B cell (primary cell): ENCODE data around the gene BUB1B. TPM values are rescaled to one million over a fixed set of nuclear protein-coding genes. Genes with fewer than 3 reads are reported as not detected.

ENCODE experiments used
- ATAC-seq: fragments of 200-7000 bp; cut with Tn5 transposase; one replicate; pipeline ENCODE4 v1.10.0; 2021; ENCODE audit warnings: low read depth, mild to moderate bottlenecking, moderate number of reproducible peaks, moderate library complexity
- CTCF ChIA-PET: fragments of 350-600 bp; sonication (Branson Sonifier 250); formaldehyde crosslinking; loops from one replicate; lab custom pipeline; 2021; ENCODE audit warnings: antibody characterized with exemption, inconsistent platforms; lab: Charles Lee
- POLR2A ChIA-PET: fragments of 350-600 bp; sonication (Branson Sonifier 250); formaldehyde crosslinking; loops from one replicate; lab custom pipeline; 2021; ENCODE audit warnings: antibody characterized with exemption; lab: Charles Lee
- DNase-seq: peaks from one replicate; pipeline ENCODE4 v3.0.0; 2013
- H2AFZ ChIP-seq: 2 replicates; pipeline ENCODE4 v1.6.1; 2012; ENCODE audit warnings: mild to moderate bottlenecking, low read depth, low read length; ENCODE audit not compliant: insufficient read depth, poor library complexity, severe bottlenecking
- H3K27ac ChIP-seq, 2 donors: 1 replicate in 1 of 2; 2 replicates in 1 of 2; pipeline ENCODE4 v1.5.1; 2012 to 2013; ENCODE audit warnings: low read length in 2 of 2, mild to moderate bottlenecking in 2 of 2, moderate library complexity in 1 of 2
- H3K27me3 ChIP-seq, 4 experiments: fragments of 200-600 bp in 1 of 4; sonication (generic) in 1 of 4; replicated peaks in 1 of 4; 1 replicate in 2 of 4; 2 replicates in 2 of 4; pipeline versions ENCODE4 v1.6.1 to v1.7.0; 2013 to 2016; ENCODE audit warnings: low read length in 3 of 4, mild to moderate bottlenecking in 2 of 4, mixed read lengths in 1 of 4, moderate library complexity in 1 of 4; ENCODE audit not compliant: insufficient read depth in 4 of 4, control insufficient read depth in 3 of 4; ENCODE audit errors: control extremely low read depth in 1 of 4
- H3K36me3 ChIP-seq, 2 experiments: replicated peaks in 1 of 2; 1 replicate in 1 of 2; 2 replicates in 1 of 2; pipeline versions ENCODE4 v1.6.1 to v1.7.1; 2013; ENCODE audit warnings: low read length in 1 of 2; ENCODE audit not compliant: insufficient read depth in 2 of 2, control insufficient read depth in 1 of 2; ENCODE audit errors: control extremely low read depth in 1 of 2, extremely low read depth in 1 of 2
- H3K4me1 ChIP-seq, 2 donors: fragments of 200-600 bp in 1 of 2; sonication (generic) in 1 of 2; 1 replicate in 1 of 2; 2 replicates in 1 of 2; pipeline versions ENCODE4 v1.5.1 to v1.6.1; 2013 to 2017; ENCODE audit warnings: low read length in 2 of 2; ENCODE audit not compliant: control insufficient read depth in 2 of 2, insufficient read depth in 2 of 2
- H3K4me2 ChIP-seq: replicated peaks from 2 replicates; pipeline ENCODE3; 2012; ENCODE audit warnings: mild to moderate bottlenecking, low read depth, low read length; ENCODE audit not compliant: poor library complexity, severe bottlenecking
- H3K4me3 ChIP-seq, 5 experiments: fragments of 200-600 bp in 1 of 5; sonication (generic) in 1 of 5; 1 replicate in 3 of 5; 2 replicates in 2 of 5; pipeline versions ENCODE4 v1.5.1 to v1.7.0; 2011 to 2016; ENCODE audit warnings: low read length in 4 of 5, mild to moderate bottlenecking in 4 of 5, low read depth in 2 of 5, control low read depth in 1 of 5, moderate library complexity in 1 of 5; ENCODE audit not compliant: insufficient read depth in 1 of 5; ENCODE audit errors: control extremely low read depth in 1 of 5, extremely low read depth in 1 of 5
- H3K79me2 ChIP-seq: fragments of 200-600 bp; sonication (generic); one replicate; pipeline ENCODE4 v1.6.0; 2016; ENCODE audit warnings: low read length; ENCODE audit not compliant: control insufficient read depth, insufficient read depth
- H3K9ac ChIP-seq: fragments of 200-600 bp; sonication (generic); 2 replicates; pipeline ENCODE4 v1.6.1; 2017; ENCODE audit warnings: mild to moderate bottlenecking, low read length, moderate library complexity
- H3K9me3 ChIP-seq, 3 donors: one replicate each; pipeline versions ENCODE4 v1.6.1 to v1.7.1; 2013; ENCODE audit warnings: low read length in 2 of 3; ENCODE audit not compliant: control insufficient read depth in 2 of 3, insufficient read depth in 1 of 3; ENCODE audit errors: control extremely low read depth in 1 of 3
- H4K20me1 ChIP-seq: 2 replicates; pipeline ENCODE4 v1.6.0; 2012; ENCODE audit warnings: mild to moderate bottlenecking, low read length; ENCODE audit not compliant: insufficient read depth, control insufficient read depth, poor library complexity, severe bottlenecking
- H3K27ac Mint-ChIP-seq: one replicate; pipeline ENCODE4 v1.8.0; 2021; ENCODE audit warnings: mixed read lengths
- H3K27me3 Mint-ChIP-seq: one replicate; pipeline ENCODE4 v1.8.0; 2021; ENCODE audit warnings: mixed read lengths
- H3K4me1 Mint-ChIP-seq: one replicate; pipeline ENCODE4 v1.8.0; 2021; ENCODE audit warnings: mixed read lengths
- H3K4me3 Mint-ChIP-seq: one replicate; pipeline ENCODE4 v1.8.0; 2021; ENCODE audit warnings: mixed read lengths
- H3K9me3 Mint-ChIP-seq: one replicate; pipeline ENCODE4 v1.8.0; 2022; ENCODE audit warnings: mixed read lengths; ENCODE audit not compliant: insufficient read depth
- CTCF ChIP-seq: fragments of 200-600 bp; IDR thresholded peaks from one replicate; pipeline ENCODE4 v1.8.0; 2022; ENCODE audit warnings: antibody characterized with exemption, mild to moderate bottlenecking
- EZH2 ChIP-seq: IDR thresholded peaks from 2 replicates; pipeline ENCODE4 v1.6.1; 2012; ENCODE audit warnings: borderline replicate concordance, low read depth, mild to moderate bottlenecking, moderate library complexity, low read length; ENCODE audit not compliant: insufficient read depth, poor library complexity, severe bottlenecking
- WGBS: methylation state at CpG from one replicate; pipeline ENCODE4 v1.1.5; 2013; ENCODE audit warnings: missing lambda C conversion rate; ENCODE audit not compliant: insufficient coverage; 5-methylcytosine and 5-hydroxymethylcytosine counted together
- intact Hi-C: fragments of 100-400 bp; cut with micrococcal nuclease; formaldehyde crosslinking; loops from one replicate; pipeline ENCODE4 v1.10.0; 2022
- polyA plus RNA-seq: library from polyadenylated mRNA; depleted of rRNA; stranded (reverse); fragments of >200 nt; gene quantifications from 2 replicates; pipeline ENCODE4 v1.2.3, GENCODE V29; 2012
- total RNA-seq, 2 donors: library from RNA; stranded (reverse); fragments of 120-200 nt in 1 of 2; gene quantifications; 1 replicate in 1 of 2; 2 replicates in 1 of 2; pipeline versions ENCODE4 v1.2.3 to v1.2.4, GENCODE V29; 2013 to 2022

BUB1B gene
- total and polyA plus RNA-seq, 2 donors (not counting 1 experiment from before 2014, with no cell fraction given), result 0.70 to 4.4 TPM

GRCh38 chr15:40264321-40265153, 103.7 kb downstream of the BUB1B start:
- 93% methylated on average over 13 of the region's 16 CpGs for WGBS
- Mint-ChIP-seq H3K27ac (no peak overlapping the region), H3K4me3 (no peak overlapping the region), H3K4me1 (no peaks in the 10 kb centered on the region), H3K9me3 (no peaks in the 10 kb centered on the region), H3K27me3 (no peaks in the 10 kb centered on the region)
- H3K36me3 ChIP-seq, result no peaks in the 10 kb centered on the region
- ChIA-PET POLR2A (no interaction called here), CTCF (interaction anchor here (0.8 to 5.4 kb wide), 6 partner anchors 9 to 73 kb away, joined by 3 to 31 read pairs (median 4); no protein-coding TSS in a partner anchor)
- no peak overlapping the region for H3K4me2 ChIP-seq
- no peaks in the 10 kb centered on the region for H3K27me3 ChIP-seq
- H3K9me3 ChIP-seq, result no peaks in the 10 kb centered on the region
- ATAC-seq (no peak), DNase-seq (no peak)
- no peaks in the 10 kb centered on the region for H3K4me1 ChIP-seq
- no peak overlapping the region for H3K9ac ChIP-seq
- H2AFZ ChIP-seq, result no peak overlapping the region
- H3K27ac ChIP-seq, result no peak overlapping the region
- intact Hi-C loops, result no loop called here
- H3K79me2 ChIP-seq, result no peaks in the 10 kb centered on the region
- no peaks in the 10 kb centered on the region for H4K20me1 ChIP-seq
- no peak for TF ChIP-seq CTCF
- TF ChIP-seq EZH2, result no peak
- H3K4me3 ChIP-seq, result no peak overlapping the region

- Mint-ChIP-seq H3K4me3 (no peak overlapping the region), H3K4me1 (no peaks in the 10 kb centered on the region), H3K27ac (no peak overlapping the region), H3K27me3 (no peaks in the 10 kb centered on the region), H3K9me3 (no peaks in the 10 kb centered on the region)
- ATAC-seq, result no peak
- Histone ChIP-seq H3K27me3 (no peaks in the 10 kb centered on the region), H4K20me1 (no peaks in the 10 kb centered on the region), H3K4me2 (no peak overlapping the region), H3K9me3 (no peaks in the 10 kb centered on the region), H3K79me2 (no peaks in the 10 kb centered on the region), H2AFZ (no peak overlapping the region), H3K4me1 (no peaks in the 10 kb centered on the region), H3K36me3 (no peaks in the 10 kb centered on the region), H3K4me3 (no peak overlapping the region), H3K27ac (no peak overlapping the region), H3K9ac (no peak overlapping the region)
- intact Hi-C loops, result no loop called here
- DNase-seq, result no peak
- no peak for TF ChIP-seq EZH2
- no peak for TF ChIP-seq CTCF
- 92% methylated on average over 6 of the region's 10 CpGs for WGBS
- POLR2A ChIA-PET, result no interaction called here
- CTCF ChIA-PET, result interaction anchor here (1.2 kb wide), 1 partner anchor 48 kb away, joined by 4 read pairs; no protein-coding TSS in a partner anchor
Observed at GRCh38 chr15:40265355-40265754, 104.5 kb downstream of the BUB1B start.
